ENCODE measurements around the gene ILDR1.

DNA sequence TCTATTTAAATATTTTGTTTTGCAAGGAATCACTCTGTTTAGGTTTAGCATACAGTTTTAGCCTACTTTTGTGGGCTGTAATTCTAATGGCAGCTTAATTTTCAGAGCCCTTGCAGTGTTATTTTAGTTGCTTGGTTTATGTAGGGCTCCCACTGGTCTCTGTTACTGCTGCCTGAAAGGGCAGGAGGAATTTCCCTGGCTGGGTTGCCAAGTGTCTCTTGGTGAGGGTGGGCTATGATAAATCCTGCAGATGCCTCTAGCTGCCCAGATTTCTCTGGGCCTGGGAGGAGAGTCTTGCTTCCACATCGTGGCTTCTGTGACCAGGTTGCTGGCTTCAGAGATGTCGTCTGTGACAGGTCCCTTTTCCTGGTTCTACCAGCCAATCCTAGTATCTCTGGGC, 36.2 kb downstream of the ILDR1 start:
- TF ChIP-seq, protein P1, sequence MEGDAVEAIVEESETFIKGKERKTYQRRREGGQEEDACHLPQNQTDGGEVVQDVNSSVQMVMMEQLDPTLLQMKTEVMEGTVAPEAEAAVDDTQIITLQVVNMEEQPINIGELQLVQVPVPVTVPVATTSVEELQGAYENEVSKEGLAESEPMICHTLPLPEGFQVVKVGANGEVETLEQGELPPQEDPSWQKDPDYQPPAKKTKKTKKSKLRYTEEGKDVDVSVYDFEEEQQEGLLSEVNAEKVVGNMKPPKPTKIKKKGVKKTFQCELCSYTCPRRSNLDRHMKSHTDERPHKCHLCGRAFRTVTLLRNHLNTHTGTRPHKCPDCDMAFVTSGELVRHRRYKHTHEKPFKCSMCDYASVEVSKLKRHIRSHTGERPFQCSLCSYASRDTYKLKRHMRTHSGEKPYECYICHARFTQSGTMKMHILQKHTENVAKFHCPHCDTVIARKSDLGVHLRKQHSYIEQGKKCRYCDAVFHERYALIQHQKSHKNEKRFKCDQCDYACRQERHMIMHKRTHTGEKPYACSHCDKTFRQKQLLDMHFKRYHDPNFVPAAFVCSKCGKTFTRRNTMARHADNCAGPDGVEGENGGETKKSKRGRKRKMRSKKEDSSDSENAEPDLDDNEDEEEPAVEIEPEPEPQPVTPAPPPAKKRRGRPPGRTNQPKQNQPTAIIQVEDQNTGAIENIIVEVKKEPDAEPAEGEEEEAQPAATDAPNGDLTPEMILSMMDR (IDR thresholded peaks at IDR 0.05) = no peak
- TF ChIP-seq EP300 (IDR thresholded peaks at IDR 0.05) (no peak), POLR2A (IDR thresholded peaks at IDR 0.05) (no peak), POLR2AphosphoS5 (IDR thresholded peaks at IDR 0.05) (no peak)

Measured in sigmoid colon (tissue), 4 donors.